Activated CD8-positive, alpha-beta memory T cell treated with anti-CD3 and anti-CD28 coated beads for 24 hours (primary cell): Measurements from ENCODE around the gene AATK.
"Not testable (repeated sequence)": the region's sequence is repeated elsewhere in the genome, so short reads cannot be mapped to it uniquely, and the experiment has no call there.

Source experiments
- DNase-seq: peaks from one replicate; pipeline ENCODE4 v3.0.0-alpha.2; 2020

AATK gene

DNA sequence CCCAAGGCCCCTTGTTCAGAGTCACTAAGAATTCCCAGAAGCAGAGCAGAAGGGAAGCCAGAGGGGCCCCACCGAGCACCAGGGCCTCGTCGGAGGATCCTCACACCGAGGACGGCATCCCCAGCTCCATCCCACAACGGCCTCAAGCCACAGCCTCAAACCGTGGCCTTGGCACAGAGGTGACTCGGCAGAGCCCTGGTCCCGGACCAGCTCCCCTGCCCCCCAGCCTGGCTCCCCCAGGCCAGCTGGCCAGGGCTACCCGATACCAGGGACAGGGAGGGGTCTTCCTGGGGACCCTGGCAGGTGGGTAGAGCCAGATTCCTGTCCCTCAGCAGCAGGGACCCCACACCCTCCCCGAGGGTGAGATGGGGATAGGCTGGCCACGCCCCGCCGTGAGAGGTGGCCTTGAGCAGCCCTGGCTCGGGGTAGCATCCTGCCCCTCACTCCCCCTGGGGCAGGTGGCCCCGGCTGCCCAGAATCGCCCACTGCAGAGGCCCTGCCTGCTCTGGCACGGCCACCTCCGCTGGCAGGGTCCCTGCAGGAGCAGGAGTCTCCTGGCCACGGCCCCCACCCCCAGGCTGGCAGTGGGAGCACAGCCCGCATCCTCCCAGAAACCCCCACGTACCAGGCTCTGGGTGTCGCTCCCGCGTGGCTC lies 6.3 kb downstream of the AATK start:
- DNase-seq, result no peak

DNA sequence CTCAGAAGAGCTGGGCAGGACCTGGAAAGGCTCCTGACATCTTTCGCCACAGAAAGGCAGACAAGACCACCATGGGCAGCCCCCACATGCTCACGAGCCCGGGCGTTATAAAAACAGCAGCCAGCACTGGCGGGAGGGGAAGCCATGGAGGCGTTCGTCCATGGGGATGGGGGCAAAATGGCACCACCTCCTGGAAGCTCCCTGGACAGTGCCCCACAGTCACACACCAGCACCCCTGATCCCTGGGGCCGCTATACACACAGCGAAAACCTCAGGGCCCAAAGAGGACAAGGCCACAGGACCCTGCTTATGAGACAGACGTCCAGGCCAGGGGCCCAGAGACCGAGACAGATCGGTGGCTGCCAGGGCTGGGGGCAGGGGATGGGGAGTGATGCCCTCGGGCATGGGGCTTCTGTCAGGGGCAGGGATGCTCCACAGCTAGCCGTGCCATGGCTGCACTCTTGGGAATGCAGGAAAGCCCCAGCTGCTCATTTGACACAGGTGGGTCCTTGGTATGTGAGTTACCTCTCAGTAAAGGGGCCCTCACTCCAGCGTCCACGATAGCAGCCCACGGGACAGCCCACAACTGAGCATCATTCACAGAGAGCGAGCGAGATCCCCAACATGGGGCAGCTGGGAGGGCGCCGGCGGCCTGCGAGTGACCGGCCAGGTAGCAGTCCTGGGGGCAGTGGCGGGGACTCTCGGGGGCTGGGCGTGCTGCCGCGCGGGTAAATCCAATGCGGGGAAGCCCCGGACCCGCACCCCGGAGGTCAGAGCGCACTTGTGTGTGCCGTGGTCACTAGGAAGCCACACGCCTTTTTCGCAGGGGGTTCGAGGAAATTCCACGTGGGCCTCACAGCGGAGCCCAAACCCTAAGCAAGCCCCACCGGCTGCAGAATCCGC lies 7.1 kb downstream of the AATK start:
- no peak for DNase-seq

DNA sequence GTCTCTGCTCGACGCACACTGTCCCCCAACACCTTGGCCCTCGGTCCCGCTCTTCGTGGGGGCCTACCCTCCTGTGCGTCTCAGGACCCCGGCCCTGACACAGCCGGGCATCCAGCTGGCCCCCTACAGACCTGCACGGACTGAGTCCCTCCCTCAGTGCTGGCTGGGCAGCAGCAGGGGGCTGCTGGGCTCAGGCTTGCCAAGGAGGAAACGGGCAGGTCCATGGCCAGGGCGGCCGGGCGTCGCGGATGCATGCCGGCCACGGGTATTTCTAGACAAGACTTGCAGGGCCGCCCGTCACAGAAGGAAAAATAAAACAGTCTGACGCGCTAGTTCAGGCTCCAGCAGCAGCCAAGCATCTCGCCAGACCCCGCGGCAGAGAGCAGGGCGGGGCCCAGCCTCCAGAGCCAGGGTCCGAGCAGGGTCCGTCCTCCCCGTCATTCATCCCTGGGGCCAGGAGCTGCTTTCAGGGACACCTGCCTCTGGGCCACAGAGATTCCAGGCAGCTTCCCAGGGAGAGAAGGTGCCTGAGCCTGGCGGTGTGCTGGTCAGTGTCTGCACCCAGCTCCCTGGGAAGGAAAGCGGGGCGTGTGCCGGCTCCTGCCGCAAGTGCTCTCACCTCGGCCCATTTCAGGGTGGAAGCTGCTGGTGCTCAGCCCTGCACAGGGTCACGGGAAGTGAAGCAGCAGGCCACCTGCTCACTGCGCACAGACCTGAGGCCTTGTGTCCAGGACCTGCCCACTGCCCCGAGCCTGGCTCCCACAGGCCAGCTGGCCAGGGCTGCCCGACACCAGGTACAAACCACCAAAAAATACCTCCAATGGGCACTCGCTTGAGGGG lies 8.0 kb downstream of the AATK start:
- DNase-seq, result no peak

DNA sequence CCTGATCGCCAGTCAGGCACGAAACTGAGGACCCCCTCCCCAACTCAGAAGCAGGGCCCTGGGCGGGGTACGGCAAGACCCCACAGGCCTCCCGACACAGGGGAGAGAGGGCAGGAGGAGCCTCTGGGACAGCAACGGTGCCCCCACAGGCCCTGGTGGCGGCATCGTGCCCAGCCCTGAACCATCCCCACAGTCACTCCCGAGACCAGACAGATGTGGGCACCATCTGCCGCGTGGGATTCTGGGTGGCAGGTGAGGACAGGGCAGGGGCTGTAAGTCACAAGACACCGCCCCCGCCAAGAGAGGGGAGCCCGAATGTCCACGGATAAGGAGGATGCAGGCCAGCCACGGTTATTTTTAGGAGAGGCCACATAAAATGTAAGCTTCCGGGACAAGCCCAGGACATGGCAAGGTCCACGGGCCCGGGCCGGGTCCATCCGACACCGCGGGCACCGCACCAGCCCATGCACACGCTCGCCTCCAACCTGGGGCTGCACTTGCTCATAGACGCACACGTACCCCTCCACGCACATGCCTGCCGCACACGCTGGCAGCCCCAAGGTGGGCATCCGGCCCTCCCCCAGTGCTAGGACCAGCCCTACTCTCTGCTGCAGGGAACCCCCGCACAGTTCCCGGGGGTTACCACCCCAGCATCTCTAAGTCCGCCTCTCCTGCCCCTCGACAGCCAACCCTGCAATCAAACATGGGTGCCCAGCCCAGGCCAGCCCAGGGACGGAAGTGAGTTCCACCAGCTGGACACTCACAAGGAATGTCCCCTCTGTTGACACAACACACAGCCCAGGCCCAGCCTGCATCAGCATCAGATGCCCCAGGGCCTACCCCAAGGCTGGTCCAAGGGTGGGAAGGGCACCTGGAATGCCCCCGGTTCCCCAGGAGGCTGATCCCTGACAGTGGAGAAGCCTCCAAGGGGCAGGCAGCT lies 8.9 kb downstream of the AATK start:
- DNase-seq, result no peak

DNA sequence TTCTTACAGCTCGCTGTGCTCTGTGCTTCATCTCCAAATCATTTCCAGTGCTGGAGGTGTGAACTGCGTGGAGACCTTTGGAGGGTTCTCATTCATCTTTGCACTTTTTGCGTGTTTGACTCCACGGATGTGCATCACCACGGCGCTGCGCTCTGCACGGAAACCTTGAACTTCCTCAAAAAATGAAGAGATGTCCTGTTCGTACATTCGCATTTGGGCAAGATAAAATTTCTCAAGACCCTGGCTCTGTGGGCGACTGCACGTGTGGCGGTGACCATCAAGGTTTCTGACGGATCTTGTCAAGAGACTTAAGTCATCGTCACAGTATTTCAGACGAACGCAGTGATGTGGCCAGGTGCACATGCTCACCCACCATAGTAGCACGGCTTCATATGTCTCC lies 11.1 kb downstream of the AATK start:
- no peak for DNase-seq

DNA sequence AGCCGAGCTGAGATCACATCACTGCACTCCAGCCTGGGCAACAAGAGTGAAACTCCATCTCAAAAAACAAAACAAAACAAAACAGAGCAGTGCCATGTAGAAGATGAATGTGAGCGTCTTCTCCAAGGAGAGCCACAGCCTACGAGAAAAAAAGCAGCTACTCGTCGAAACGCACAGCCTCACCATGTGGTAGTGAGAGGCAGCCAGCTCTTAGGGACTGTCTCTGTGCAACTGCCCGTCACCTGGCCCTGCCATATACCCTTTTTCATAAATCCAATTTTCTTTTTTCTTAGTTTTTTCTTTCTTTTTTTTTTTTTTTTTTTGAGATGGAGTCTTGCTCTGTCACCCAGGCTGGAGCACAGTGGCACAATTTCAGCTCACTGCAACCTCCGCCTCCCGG lies 12.0 kb downstream of the AATK start:
- DNase-seq, result not testable (repeated sequence)

DNA sequence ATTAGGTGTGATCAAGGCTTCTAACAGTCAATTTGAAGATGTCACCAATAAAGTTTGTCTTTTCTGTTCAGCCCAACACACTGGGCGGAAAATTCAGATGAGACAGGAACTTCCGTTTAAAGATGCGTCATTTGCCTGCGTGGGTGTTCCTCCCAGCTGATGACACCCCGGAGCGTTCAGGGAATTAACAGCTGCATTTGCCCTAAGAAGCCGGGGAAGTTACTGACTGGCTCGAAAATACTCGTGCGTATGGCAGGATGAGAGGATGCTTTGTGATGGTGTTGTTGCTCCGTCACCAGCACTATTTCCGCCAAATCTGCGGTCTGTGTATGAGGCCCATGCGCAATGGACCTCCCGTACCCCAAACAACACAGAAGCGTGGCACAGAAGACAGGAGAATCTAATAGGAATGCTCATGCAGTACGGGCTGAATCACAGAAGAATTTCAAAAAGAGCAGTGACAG lies 12.6 kb downstream of the AATK start:
- no peak for DNase-seq

DNA sequence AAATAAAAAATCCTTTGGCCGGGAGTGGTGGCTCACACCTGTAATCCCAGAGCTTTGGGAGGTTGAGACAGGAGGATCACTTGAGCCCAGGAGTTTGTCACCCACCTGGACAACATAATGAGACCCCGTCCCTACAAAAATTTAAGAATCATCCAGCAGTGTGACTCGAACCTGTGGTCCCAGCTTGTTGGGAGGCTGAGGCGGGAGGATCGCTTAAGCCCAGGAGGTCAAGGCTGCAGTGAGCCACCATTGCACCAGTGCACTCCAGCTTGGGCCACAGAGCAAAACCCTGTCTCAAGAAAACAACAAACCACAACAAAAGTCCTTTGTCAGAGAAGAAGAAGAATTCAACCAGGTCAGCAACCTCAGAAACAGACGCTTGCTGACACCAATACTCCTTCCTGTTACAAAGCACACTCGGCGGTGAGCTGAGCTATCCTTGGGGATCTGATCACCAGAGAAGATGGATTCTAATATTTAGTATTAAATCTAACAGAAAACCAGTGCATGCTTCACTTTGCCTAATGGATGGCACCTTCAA lies 13.7 kb downstream of the AATK start:
- no peak for DNase-seq

DNA sequence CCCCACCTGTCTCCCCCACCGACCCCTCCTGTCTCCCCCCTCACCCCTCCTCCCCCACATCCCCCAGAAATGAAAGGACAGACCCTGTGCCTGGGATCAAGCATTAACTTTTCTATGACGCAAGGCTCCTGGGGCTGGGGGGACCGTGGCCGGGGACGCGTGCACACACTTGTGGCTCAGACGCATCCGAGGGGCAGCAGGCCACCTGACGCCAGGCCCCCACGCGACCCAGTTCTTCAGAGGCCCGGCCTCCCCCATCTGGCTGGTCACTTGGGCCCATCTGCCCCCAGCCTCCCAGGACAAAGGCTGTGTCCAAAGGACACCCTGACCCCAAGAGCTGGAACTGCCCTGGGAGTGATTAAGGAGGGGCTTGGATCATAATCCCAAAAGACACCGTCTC lies 14.7 kb downstream of the AATK start:
- no peak for DNase-seq

DNA sequence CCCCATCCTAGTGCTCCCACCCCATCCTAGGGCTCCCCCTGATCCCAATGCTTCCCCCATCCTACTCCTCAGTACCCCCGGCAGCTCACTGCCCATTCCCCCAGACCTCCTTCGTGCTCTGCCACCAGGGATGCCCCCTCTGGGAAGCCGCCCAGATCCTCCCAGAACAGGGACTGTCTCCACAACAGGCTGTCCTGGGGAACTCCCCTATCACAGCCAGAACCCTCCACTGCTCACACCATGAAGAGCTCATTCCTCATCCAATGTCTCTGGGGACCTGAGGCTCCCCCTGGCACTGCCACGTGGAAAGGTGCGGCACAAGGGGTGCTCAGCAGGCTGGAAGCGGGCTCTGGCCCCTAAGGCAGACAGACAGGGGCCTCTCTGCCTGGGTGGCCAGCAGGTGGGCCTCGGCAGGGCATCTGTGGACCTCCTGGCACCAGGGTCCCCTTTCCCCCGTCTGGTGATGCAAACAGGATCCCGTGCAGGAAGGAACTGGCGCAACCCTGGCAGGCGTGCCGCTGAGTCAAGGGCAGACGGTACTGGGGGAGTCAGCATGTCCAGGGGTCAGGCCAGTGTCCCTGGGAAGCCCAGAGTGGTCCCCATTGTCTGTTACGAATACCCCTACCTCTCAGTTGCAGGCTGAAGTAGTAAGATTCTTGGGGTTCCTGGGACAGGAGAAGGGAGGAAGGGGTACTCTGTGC lies 15.5 kb downstream of the AATK start:
- DNase-seq, result no peak

DNA sequence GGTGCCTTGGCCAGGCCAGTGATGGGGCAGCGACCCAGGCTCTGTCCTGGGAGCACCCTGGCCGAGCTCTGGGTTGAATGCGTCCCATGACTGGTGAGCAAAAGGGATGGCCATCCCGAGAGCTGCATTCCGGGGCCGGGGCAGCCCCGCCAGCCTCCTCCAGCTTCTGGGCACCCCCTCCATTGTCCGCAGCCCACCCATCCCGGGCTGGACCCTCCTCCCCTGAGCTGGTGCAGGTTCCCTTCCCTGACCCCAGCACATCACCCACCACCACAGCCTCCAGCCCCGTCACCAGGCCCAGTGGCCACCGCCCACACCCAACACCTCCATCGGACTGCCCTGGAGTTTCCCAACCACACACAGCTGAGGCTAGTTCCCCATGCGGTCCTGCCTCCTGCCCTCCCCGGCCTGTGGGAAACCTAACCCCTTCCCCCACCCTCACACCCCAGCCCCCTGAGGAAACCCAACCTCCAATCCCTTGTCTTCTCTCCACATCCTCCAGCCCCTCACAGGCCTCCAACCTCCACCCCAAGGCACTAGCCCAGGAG lies 17.0 kb downstream of the AATK start:
- DNase-seq, result no peak

DNA sequence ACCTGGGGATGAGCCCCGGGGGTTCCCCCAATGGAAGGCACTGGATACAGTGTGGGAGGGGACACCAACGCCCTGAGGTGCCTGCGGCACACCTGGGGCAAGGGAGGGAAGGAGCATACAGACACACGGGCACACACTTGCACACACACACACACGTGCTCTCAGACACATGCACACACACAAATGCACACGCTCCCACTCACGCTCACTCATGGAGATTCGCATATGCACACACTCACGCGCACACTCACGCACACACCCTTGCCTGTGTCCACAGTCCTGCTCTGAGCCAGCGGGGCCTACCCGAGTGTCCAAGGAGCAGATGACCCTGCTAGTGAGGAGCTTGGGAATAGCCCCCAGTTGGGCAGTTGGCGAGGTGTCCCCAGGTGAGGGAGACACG lies 17.4 kb downstream of the AATK start:
- DNase-seq, result no peak

DNA sequence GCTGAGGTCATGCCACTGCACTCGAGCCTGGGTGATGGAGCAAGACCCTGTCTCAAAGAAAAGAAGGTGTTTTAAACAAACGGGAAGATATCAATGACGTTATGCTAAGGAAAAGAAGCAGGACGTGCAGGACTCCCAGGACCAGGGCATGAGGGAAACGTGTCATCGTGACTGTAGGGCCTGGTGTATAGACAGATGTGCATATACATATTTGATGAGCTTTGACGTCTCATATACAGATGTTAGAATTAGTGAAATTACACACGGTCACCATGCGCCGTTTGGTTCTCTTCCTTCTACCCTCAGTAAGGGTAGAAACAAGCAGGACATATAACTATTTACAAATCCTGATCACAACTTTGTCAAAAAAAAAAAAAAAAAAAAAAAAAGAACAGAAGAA lies 18.3 kb downstream of the AATK start:
- DNase-seq, result no peak

DNA sequence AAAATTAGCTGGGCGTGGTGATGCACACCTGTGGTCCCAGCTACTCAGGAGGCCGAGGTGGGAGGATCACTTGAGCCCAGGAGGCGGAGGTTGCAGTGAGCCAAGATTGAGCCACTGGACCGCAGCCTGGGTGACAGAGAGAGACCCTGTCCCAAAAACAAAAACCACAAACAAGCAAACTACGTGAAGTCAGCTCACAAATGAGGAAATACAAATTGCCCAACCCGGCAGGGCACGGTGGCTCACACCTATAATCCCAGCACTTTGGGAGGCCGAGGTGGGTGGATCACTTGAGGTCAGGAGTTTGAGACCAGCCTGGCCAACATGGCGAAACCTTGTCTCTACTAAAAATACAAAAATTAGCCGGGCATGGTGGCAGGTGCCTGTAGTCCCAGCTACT lies 19.8 kb downstream of the AATK start:
- not testable (repeated sequence) for DNase-seq

DNA sequence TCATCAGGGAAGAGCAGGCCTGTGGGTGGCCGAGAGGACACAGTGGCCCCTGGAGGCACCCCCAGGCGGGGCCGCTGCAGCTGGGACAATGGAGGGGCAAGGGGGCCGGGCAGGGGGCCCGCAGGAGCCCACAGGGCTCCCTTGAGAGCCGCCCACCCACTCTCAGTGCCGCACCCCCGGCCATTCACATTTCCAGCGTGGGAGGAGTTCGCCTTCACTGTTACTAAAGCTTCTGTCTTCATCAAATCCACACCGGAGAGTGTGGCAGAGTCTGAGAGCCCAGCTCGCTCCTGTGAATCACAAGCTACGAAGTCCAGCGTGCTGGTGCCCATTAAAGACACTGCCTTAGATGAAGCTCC lies 21.6 kb downstream of the AATK start:
- no peak for DNase-seq

DNA sequence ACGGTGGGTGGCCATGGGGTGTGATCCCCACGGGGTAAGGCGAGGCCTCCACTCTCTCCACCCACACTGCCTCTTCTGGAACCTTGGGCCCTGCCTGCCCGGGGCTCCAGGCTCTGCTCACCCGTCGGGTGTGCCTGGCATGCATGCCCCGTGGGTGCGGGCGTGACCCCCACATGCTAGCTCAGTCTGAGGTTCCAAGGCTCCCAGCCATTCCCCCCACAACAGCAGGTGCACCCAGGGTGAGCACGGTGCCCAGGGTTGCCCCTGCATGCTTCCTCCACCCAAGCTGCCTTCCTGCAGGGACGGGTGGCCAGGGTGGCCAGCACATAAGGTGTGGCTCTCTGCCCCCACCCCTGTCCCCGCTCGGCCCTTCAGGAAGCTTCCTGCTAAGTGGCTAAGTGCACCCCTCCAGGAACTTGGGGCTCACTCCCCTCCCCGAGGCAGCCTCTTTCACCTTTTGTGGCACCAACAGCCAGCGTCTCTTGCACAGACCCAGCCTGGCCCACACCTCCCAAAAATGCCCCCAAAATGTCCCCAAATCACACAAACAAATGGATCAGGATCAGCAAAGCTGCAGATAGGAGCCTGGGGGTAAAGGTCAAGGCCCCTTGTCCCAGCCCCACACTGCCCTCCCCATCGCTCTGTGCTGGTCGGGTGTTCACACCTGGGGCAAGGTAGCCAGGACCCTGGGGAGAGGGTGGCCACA lies 22.2 kb downstream of the AATK start:
- DNase-seq, result no peak

DNA sequence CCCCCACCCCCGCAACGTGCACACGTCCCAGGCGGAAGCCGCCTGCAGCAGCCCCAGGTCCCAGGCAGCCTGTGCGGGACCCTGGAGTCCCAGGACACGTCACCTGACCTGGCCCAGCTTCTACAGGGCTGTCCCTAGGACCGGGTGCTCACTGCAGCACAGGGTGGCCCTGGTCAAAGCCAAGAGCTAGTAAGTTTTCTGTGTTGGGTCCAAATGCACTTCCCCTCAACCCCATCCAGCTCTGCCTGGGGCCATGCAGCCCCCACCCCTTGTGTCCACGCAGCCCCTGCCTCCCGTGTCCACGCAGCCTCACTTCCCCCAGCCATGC lies 22.9 kb downstream of the AATK start:
- no peak for DNase-seq

DNA sequence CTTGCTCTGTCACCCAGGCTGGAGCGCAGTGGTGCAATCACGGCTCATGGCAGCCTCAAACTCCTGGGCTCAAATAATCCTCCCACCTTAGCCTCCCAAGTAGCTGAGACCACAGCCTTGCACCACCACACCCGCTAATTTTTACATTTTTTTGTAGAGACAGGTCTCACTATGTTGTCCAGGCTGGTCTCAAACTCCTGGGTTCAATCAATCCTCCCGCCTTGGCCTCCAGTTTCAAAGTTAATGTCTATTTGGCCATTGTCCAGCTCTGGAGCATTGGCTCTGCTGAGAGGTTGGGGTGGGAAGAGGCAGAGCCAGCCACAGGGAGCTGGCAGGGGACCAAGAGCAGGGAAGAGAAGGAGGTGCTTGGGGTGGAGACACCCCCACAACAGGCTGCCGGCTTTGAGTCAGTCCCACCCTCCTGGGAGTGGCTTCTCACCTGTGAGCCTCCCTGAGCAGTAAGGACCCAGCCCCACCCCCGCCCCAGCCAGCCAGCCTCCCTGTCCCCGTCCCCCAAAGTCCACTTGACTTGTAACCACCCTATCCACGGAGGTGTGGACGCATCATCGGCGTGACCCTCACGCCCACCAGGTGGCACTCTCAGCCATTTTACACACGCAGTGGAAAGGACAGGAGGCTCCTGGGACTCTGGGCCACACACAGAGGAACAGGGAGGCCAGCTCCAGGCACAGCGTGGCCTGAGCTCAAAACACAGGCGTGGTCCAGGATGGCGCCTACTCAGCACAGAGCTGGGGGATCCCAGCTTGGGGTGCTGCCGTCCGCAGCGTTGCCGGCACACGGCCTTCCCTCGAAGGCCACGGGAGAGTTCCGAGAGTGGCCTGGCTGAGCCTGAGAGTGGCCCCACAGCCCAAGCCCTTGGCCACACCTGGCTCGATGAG lies 23.5 kb downstream of the AATK start:
- DNase-seq, result peak; percentile 81

DNA sequence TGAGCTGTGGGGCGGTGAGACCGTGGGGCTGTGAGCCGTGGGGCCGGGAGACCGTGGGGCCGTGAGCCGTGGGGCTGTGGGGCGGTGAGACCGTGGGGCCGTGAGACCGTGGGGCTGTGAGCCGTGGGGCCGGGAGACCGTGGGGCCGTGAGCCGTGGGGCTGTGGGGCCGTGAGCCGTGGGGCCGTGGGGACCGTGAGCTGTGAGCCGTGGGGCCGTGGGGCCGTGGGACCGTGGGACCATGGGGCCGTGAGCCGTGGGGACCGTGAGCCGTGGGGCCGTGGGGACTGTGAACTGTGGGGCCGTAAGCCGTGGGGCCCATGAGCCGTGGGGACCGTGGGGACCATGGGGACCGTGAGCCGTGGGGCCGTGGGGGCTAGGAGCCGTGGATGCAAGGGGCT lies 25.3 kb downstream of the AATK start:
- no peak for DNase-seq

DNA sequence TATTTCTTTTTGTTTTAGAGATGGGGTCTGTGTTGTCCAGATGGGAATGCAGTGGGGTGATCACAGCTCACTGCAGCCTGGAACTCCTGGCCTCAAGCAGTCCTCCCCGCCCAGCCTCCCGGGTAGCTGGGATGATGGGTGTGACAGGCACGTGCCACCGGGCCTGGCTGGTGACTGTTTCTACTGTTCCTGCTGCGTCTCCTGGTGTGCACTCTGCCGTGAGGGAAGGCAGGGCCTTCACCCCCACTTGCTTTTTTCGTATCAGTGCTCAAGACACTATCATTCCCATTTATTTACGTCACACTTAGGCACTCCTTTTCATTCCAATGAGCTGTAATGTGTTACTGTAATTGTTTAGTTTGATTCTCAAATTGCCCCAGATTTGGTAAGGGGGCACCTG lies 26.0 kb downstream of the AATK start:
- no peak for DNase-seq
